HEK293 (cell line): ENCODE data around the gene S100A3.
A peak's percentile ranks its signal among the peaks of the same experiment; 100 is the strongest.

Experiments used
- CTCF ChIP-seq: fragments of 450-650 bp; formaldehyde crosslinking; IDR thresholded peaks from 2 replicates; pipeline ENCODE4 v1.5.1; 2016; ENCODE audit warnings: missing biosample characterization, missing genetic modification characterization
- GLI2 ChIP-seq: fragments of 450-650 bp; formaldehyde crosslinking; IDR thresholded peaks from 2 replicates; pipeline ENCODE4; 2017; ENCODE audit warnings: missing biosample characterization, missing genetic modification characterization, low read depth, borderline replicate concordance
- HOXA7 ChIP-seq: sonication (generic); formaldehyde crosslinking; IDR thresholded peaks from 2 replicates; pipeline ENCODE4 v1.8.1; 2022; ENCODE audit warnings: missing genetic modification reagents, borderline replicate concordance
- IKZF3 ChIP-seq: fragments of 450-650 bp; IDR thresholded peaks from 2 replicates; pipeline ENCODE4 v1.5.0; 2018; ENCODE audit warnings: missing biosample characterization, mild to moderate bottlenecking, missing genetic modification characterization, moderate library complexity
- OVOL3 ChIP-seq: fragments of 450-650 bp; formaldehyde crosslinking; IDR thresholded peaks from 2 replicates; pipeline ENCODE4 v1.5.1; 2016; ENCODE audit warnings: missing biosample characterization, missing genetic modification characterization
- PRDM1 ChIP-seq: fragments of 450-650 bp; formaldehyde crosslinking; IDR thresholded peaks from 2 replicates; pipeline ENCODE4; 2016; ENCODE audit warnings: missing biosample characterization, missing genetic modification characterization
- REST ChIP-seq: fragments of 450-650 bp; formaldehyde crosslinking; IDR thresholded peaks from 2 replicates; pipeline ENCODE4 v1.5.1; 2016; ENCODE audit warnings: missing biosample characterization, missing genetic modification characterization
- YY2 ChIP-seq: fragments of 450-650 bp; formaldehyde crosslinking; IDR thresholded peaks from 2 replicates; pipeline ENCODE4 v1.5.1; 2016; ENCODE audit warnings: missing biosample characterization, missing genetic modification characterization
- ZBTB1 ChIP-seq: fragments of 450-650 bp; formaldehyde crosslinking; IDR thresholded peaks from 2 replicates; pipeline ENCODE4 v1.5.1; 2016; ENCODE audit warnings: missing biosample characterization, missing genetic modification characterization
- ZBTB17 ChIP-seq: fragments of 450-650 bp; formaldehyde crosslinking; IDR thresholded peaks from 2 replicates; pipeline ENCODE4 v1.5.1; 2016; ENCODE audit warnings: missing biosample characterization, missing genetic modification characterization
- ZFHX2 ChIP-seq: fragments of 450-650 bp; formaldehyde crosslinking; conservative IDR thresholded peaks from 2 replicates; pipeline ENCODE4 v1.5.1; 2016; ENCODE audit warnings: missing biosample characterization, missing genetic modification characterization
- ZIC2 ChIP-seq: fragments of 450-650 bp; formaldehyde crosslinking; IDR thresholded peaks from 2 replicates; pipeline ENCODE4 v1.5.1; 2016; ENCODE audit warnings: missing biosample characterization, missing genetic modification characterization
- ZNF133 ChIP-seq: fragments of 450-650 bp; formaldehyde crosslinking; IDR thresholded peaks from 2 replicates; pipeline ENCODE4 v1.5.1; 2016; ENCODE audit warnings: missing biosample characterization, missing genetic modification characterization
- ZNF138 ChIP-seq: fragments of 450-650 bp; formaldehyde crosslinking; IDR thresholded peaks from 2 replicates; pipeline ENCODE4 v1.5.1; 2016; ENCODE audit warnings: missing biosample characterization, missing genetic modification characterization, borderline replicate concordance
- ZNF184 ChIP-seq: fragments of 450-650 bp; IDR thresholded peaks from 2 replicates; pipeline ENCODE4 v1.5.1; 2018; ENCODE audit warnings: missing biosample characterization, mild to moderate bottlenecking, missing genetic modification characterization
- ZNF266 ChIP-seq: fragments of 450-650 bp; formaldehyde crosslinking; IDR thresholded peaks from 2 replicates; pipeline ENCODE4 v1.5.1; 2016; ENCODE audit warnings: missing biosample characterization, missing genetic modification characterization, low read depth
- ZNF302 ChIP-seq: fragments of 450-650 bp; formaldehyde crosslinking; IDR thresholded peaks from 2 replicates; pipeline ENCODE4 v1.5.1; 2016; ENCODE audit warnings: missing biosample characterization, missing genetic modification characterization, low read depth
- ZNF341 ChIP-seq: fragments of 450-650 bp; formaldehyde crosslinking; IDR thresholded peaks from 2 replicates; pipeline ENCODE4; 2016; ENCODE audit warnings: low read depth, missing biosample characterization, missing genetic modification characterization
- ZNF433 ChIP-seq: fragments of 450-650 bp; formaldehyde crosslinking; IDR thresholded peaks from 2 replicates; pipeline ENCODE4 v1.5.1; 2016; ENCODE audit warnings: missing biosample characterization, missing genetic modification characterization, low read depth
- ZNF529 ChIP-seq: fragments of 450-650 bp; formaldehyde crosslinking; IDR thresholded peaks from 2 replicates; pipeline ENCODE4 v1.5.1; 2017; ENCODE audit warnings: missing genetic modification characterization, missing biosample characterization; ENCODE audit not compliant: insufficient replicate concordance
- ZNF544 ChIP-seq: fragments of 450-650 bp; formaldehyde crosslinking; IDR thresholded peaks from 2 replicates; pipeline ENCODE4 v1.5.0; 2017; ENCODE audit warnings: missing biosample characterization, missing genetic modification characterization
- ZNF549 ChIP-seq: fragments of 450-650 bp; IDR thresholded peaks from 2 replicates; pipeline ENCODE4 v1.5.1; 2018; ENCODE audit warnings: missing biosample characterization, missing genetic modification characterization, mild to moderate bottlenecking, inconsistent platforms, moderate library complexity
- ZNF580 ChIP-seq: fragments of 450-650 bp; formaldehyde crosslinking; IDR thresholded peaks from 2 replicates; pipeline ENCODE4 v1.5.1; 2016; ENCODE audit warnings: missing biosample characterization, missing genetic modification characterization
- ZNF585B ChIP-seq: fragments of 450-650 bp; formaldehyde crosslinking; IDR thresholded peaks from 2 replicates; pipeline ENCODE4 v1.5.1; 2016; ENCODE audit warnings: missing biosample characterization, missing genetic modification characterization
- ZNF658 ChIP-seq: fragments of 450-650 bp; formaldehyde crosslinking; IDR thresholded peaks from 2 replicates; pipeline ENCODE4; 2016; ENCODE audit warnings: missing biosample characterization, missing genetic modification characterization
- ZNF664 ChIP-seq: fragments of 450-650 bp; formaldehyde crosslinking; IDR thresholded peaks from 2 replicates; pipeline ENCODE4 v1.5.1; 2016; ENCODE audit warnings: missing biosample characterization, missing genetic modification characterization
- ZNF792 ChIP-seq: fragments of 450-650 bp; formaldehyde crosslinking; IDR thresholded peaks from 2 replicates; pipeline ENCODE4 v1.5.1; 2016; ENCODE audit warnings: missing biosample characterization, missing genetic modification characterization
- ZNF843 ChIP-seq: fragments of 450-650 bp; formaldehyde crosslinking; IDR thresholded peaks from 2 replicates; pipeline ENCODE4 v1.5.1; 2016; ENCODE audit warnings: missing biosample characterization, missing genetic modification characterization
- ZSCAN16 ChIP-seq: fragments of 450-650 bp; formaldehyde crosslinking; IDR thresholded peaks from 2 replicates; pipeline ENCODE4 v1.5.1; 2016; ENCODE audit warnings: missing biosample characterization, missing genetic modification characterization
- TF ChIP-seq, protein P1 (sequence below): fragments of 450-650 bp; formaldehyde crosslinking; IDR thresholded peaks from 2 replicates; pipeline ENCODE4 v1.5.1; 2016; ENCODE audit warnings: missing biosample characterization, missing genetic modification characterization
- TF ChIP-seq, protein P2 (sequence below): fragments of 450-650 bp; formaldehyde crosslinking; IDR thresholded peaks from 2 replicates; pipeline ENCODE4 v1.5.1; 2017; ENCODE audit warnings: missing biosample characterization, missing genetic modification characterization

The S100A3 gene

GRCh38 chr1:153568367-153569099 lies 19.5 kb upstream of the S100A3 start (continued):
- TF ChIP-seq YY2 (tag by site-specific recombination) (no peak), ZNF341 (tag by site-specific recombination) (peak; percentile 49), ZSCAN16 (tag by site-specific recombination) (no peak), HOXA7 (CRISPR knock-in tag) (no peak), ZNF433 (tag by site-specific recombination) (no peak), ZNF302 (tag by site-specific recombination) (no peak), OVOL3 (tag by site-specific recombination) (no peak), ZIC2 (tag by site-specific recombination) (no peak), IKZF3 (peak; percentile 97), ZNF184 (tag by site-specific recombination) (no peak), ZNF133 (tag by site-specific recombination) (no peak), ZNF549 (tag by site-specific recombination) (no peak), CTCF (tag by site-specific recombination) (peak; percentile 97), ZNF138 (tag by site-specific recombination) (no peak), ZNF266 (no peak), ZFHX2 (tag by site-specific recombination) (no peak; the same call in 1 of the 2 replicates), REST (tag by site-specific recombination) (no peak), ZNF544 (tag by site-specific recombination) (no peak), ZNF843 (tag by site-specific recombination) (no peak), ZNF792 (tag by site-specific recombination) (no peak), ZBTB17 (tag by site-specific recombination) (peak; percentile 65), PRDM1 (tag by site-specific recombination) (no peak), ZNF529 (tag by site-specific recombination) (no peak), ZNF664 (tag by site-specific recombination) (no peak), ZBTB1 (tag by site-specific recombination) (no peak), GLI2 (no peak), ZNF658 (tag by site-specific recombination) (no peak), ZNF580 (tag by site-specific recombination) (no peak), ZNF585B (tag by site-specific recombination) (no peak)
- TF ChIP-seq, protein P1, sequence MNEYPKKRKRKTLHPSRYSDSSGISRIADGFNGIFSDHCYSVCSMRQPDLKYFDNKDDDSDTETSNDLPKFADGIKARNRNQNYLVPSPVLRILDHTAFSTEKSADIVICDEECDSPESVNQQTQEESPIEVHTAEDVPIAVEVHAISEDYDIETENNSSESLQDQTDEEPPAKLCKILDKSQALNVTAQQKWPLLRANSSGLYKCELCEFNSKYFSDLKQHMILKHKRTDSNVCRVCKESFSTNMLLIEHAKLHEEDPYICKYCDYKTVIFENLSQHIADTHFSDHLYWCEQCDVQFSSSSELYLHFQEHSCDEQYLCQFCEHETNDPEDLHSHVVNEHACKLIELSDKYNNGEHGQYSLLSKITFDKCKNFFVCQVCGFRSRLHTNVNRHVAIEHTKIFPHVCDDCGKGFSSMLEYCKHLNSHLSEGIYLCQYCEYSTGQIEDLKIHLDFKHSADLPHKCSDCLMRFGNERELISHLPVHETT (tag by site-specific recombination), result no peak
- TF ChIP-seq, protein P2, sequence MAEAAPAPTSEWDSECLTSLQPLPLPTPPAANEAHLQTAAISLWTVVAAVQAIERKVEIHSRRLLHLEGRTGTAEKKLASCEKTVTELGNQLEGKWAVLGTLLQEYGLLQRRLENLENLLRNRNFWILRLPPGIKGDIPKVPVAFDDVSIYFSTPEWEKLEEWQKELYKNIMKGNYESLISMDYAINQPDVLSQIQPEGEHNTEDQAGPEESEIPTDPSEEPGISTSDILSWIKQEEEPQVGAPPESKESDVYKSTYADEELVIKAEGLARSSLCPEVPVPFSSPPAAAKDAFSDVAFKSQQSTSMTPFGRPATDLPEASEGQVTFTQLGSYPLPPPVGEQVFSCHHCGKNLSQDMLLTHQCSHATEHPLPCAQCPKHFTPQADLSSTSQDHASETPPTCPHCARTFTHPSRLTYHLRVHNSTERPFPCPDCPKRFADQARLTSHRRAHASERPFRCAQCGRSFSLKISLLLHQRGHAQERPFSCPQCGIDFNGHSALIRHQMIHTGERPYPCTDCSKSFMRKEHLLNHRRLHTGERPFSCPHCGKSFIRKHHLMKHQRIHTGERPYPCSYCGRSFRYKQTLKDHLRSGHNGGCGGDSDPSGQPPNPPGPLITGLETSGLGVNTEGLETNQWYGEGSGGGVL (tag by site-specific recombination), result no peak
